H54 (cell line): ENCODE data around the gene SLC4A4.

Source experiments
- DNase-seq: peaks from one replicate; pipeline ENCODE4 v3.0.0; 2011; ENCODE audit warnings: low spot score, mixed read lengths; ENCODE audit not compliant: insufficient read length
- FAIRE-seq: peaks from 3 replicates; lab custom pipeline; 2011; peaks lifted over from hg19 to GRCh38; lab: Jason Lieb, UNC
- POLR2A ChIP-seq: IDR thresholded peaks from 2 replicates; pipeline ENCODE4 v1.6.1; 2011; ENCODE audit warnings: low read depth, mild to moderate bottlenecking, low read length

SLC4A4 gene

DNA sequence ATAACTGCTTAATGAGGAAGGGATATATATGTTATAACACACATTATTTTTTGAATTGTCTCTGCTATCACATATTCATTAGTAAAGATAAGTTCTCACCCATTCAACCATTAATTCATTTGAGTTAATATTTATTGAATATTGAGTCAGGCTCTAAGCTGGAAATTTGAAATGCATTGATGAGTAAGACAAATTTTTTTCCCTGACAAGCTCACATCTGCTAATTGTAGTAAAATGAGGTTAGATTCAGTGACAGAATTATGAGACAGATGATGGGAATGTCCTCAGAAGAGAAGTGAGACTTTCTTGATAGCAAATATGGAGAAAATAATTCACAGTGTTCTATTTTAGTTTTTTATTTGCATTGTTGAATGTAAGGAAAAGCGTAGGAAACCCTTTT is 194.3 kb downstream of the SLC4A4 start:
- FAIRE-seq (no peak), DNase-seq (no peak)

DNA sequence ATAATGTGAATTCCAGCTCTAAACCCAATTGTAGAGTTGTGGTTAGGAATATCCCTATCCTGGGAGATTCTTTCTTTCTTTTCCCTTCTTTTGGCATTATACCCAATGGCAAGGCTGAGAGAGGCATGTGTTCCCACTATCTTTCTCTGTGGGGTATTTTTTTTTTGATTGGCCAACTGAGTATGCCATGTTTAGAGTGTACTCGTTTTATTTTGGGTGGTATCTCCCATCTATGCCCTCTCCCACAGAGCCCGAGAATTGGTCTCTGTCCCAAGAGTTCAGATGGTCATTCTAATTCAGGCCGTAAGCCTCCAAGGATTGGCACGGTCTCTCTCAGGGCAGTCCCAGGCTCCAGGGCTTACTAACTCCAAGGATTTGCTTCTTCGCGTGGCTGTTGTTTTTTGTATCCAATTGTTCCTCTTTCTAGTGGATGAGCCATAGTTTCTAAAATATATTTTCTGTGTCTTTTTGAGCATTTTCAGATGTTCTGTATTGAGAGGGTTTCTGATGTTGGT is 198.8 kb downstream of the SLC4A4 start:
- FAIRE-seq: no peak
- no peak for TF ChIP-seq POLR2A
- DNase-seq: no peak

More for the DNA sequence above, 194.3 kb downstream of the SLC4A4 start:
- TF ChIP-seq POLR2A: no peak

DNA sequence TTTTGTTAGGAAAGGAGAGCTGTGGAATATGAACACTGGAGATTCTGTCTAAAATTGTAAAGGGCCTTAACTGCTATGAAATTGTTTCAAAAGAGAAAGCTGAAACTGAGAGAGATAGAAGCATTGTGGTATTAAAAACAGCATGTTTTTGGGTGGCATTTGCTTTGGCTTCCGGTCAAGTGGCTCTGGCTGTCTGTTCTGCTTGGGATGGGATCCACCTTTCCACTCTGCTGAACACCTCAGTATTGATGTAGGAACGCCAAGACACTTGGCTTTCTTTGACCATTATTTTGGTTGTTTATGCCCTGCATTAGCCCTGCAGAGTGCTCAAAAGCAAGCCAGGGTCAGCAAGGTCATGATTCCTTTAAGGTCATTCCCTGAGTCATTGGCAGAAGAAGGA is 199.7 kb downstream of the SLC4A4 start:
- DNase-seq: no peak
- no peak for FAIRE-seq
- no peak for TF ChIP-seq POLR2A

DNA sequence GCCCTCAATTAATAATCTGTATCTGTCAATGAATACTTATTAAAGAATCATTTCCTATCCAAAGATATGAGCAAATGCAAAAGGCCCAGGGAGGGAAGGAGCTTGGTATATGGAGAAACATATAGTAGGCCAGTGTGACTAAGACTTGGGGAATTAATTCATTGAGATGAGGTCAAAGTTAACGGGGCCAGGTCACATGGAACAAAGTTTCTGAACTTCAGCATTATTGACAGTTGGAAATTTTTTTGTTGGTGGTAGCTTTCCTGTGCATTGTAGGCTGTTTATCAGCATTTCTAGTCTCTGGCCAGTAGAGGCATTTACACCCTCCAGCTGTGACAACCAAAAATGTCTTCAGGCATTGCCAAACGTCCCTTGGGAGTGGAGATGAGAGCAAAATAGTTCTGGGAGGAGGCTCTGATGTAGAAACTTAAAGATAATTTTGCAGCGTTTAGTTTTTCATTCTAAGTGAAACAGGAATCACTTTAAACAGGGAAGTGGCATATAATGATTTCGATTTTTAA is 202.0 kb downstream of the SLC4A4 start:
- FAIRE-seq (no peak), DNase-seq (no peak)
- no peak for TF ChIP-seq POLR2A

DNA sequence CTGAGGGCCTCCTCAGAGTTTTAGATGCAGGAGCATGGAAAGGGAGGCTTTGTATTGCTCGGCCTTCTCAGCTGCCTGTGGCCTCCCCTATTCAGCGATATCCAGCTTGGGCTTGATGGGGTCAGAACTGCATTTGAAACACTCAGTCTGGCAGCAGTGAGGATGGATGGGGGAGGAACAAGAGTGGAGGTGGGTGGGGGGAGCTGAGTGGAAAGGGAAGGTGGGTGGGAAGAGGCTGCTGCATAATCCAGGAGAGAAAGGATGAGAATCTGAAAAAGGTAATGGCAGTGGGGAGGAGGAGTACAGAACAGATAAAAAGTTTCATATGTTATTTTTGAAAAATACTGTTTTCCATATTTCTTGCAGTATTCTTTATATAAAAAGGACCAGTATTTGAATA is 202.7 kb downstream of the SLC4A4 start:
- TF ChIP-seq POLR2A: no peak
- FAIRE-seq (no peak), DNase-seq (no peak)

DNA sequence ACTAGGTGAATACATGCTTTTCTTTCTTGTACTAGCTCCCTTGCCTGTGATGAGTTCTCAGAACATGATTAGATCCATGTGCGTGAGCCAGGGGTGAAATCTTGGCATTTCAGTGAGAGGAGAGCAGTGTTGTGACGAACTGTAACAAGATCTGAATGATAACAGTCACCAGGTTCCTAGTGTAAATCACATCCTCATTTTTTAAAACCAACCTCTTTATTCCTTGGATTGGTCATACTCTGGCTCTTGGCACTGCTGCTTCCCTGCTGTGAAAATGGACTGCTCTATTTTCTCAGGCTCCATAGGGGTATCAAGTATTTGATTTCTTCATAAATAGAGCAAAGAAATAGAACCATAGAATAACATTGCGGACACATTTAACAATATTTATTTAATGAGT is 206.3 kb downstream of the SLC4A4 start:
- no peak for TF ChIP-seq POLR2A
- DNase-seq (no peak), FAIRE-seq (no peak)

DNA sequence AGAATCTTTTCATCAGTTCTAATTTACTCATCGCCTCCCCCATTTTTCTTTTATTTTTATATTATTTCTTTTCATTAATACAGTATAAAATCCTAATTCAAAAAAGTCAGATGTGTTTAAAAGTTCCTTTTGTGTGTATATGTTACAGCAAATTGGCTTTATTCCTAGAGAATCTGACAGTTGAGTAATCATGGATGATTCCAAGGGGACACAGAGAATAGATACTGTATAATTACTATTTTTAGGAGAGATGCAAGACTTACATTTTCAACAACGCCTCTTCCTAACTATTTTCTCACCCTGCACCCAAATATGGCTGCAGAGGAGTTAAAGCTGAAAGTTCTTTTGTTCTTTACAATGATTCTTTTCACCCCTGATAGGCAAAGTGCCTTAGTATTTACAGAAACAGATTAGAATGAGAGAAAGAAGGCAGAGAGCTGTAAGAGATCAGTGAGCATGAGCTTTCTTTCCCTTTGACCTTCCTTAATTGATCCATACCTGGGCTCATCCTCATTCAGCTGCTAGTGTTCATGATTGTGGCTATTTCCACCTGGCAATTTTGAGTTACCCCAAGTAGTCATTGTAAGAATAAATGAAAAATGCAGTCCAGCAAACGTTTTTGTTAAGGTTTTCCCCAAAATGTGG is 210.8 kb downstream of the SLC4A4 start:
- DNase-seq (no peak), FAIRE-seq (no peak)
- TF ChIP-seq POLR2A: no peak

DNA sequence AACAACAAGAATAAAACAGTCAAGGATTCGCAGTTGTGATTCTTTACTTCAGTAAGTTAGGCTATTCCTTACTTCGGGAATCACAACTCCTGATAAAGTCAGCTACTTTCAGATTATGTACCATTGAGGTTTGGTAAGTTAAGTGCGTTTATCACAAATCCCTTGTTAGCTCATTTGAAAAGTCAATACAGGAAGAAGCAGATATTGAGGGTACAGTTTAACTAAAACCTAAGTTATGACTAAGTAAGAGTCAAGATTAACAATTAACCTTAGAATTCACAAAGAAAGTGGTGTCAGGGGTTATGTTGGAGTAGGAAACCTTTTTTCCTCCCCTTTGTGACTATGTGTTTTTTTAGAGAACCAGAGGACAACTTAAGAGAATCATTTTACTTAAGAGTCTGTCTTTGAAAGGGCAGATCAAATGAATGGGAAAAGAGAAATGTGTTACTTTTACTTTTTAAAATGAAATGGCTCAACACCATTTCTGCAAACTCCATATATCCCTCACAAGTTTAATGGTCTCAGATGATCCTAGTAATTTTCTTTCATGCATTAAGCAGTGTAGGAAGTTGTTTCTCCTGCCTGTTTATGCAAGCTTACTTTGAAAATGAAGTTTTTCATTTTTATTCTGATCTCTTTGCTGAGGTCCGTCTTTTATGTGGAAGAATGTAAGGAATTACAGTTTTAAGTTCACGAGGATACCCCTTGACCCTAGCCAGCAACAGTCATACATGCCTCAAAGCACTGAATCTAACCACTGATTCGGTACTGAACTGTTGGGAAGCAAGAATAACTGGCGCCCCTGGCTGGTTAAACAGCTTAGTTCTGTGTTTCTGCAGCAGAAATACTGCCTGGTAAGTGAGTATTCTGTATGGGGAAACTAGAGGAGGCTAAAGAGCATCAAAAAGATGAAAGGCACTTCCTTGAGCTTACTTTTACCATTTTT is 211.7 kb downstream of the SLC4A4 start:
- DNase-seq (no peak), FAIRE-seq (no peak)
- TF ChIP-seq POLR2A: no peak

DNA sequence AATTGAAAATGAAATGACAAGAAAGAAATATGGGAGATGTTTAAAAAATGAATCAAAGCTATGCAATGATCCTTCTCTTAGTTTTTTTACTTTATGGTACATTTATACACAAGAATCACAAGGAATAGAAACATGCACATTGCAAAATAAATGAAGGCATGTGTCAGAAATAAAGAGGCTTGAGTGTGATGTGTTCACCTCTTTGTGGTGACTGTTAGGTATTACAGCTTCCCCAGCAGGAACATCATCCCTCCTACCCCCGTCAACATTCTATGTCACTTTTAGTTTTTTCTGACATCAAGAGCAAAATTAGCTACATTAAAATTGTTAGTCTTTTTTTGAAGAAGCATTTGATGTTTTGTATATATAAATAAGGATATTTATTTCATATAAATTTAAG is 214.8 kb downstream of the SLC4A4 start:
- DNase-seq: no peak
- no peak for FAIRE-seq
- TF ChIP-seq POLR2A: no peak

DNA sequence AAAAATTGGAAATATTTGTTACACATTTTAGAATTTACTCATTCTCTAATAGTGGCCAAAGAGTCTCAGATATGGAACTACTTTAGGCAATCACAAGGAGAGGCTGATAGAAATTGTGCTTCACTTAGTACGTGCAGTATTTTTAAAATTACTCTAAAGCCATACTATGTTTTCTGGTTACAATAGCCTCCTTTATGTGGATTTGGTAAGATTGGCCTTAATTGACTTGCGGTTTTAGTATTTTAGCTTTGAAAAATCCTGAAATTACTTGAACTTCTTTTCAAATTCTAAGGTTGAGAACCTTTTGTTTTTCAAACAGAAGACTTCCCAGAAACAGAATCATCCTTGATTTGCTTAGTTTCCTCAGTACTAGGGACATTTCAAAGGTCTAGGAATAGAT is 215.2 kb downstream of the SLC4A4 start:
- TF ChIP-seq POLR2A: no peak
- DNase-seq (no peak), FAIRE-seq (no peak)

DNA sequence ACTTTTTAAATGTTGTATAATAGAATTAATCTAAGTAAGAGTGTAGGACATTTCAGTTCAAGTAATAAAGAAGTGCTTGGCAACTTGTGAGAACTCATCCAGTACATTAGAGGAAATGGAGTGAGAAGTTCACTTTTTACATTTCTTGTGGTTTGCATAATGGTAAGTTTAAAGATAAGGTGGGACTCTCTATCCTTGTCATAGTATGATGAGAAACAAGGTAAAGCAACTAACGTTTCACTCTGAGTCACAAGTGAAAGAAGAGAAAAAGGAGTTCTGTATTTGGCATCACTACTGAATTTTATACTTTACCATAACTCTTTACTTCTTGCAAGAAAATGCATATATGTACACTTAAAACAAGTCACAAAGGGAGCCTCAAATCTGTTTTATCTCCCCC is 219.4 kb downstream of the SLC4A4 start:
- TF ChIP-seq POLR2A: no peak
- no peak for DNase-seq
- no peak for FAIRE-seq

DNA sequence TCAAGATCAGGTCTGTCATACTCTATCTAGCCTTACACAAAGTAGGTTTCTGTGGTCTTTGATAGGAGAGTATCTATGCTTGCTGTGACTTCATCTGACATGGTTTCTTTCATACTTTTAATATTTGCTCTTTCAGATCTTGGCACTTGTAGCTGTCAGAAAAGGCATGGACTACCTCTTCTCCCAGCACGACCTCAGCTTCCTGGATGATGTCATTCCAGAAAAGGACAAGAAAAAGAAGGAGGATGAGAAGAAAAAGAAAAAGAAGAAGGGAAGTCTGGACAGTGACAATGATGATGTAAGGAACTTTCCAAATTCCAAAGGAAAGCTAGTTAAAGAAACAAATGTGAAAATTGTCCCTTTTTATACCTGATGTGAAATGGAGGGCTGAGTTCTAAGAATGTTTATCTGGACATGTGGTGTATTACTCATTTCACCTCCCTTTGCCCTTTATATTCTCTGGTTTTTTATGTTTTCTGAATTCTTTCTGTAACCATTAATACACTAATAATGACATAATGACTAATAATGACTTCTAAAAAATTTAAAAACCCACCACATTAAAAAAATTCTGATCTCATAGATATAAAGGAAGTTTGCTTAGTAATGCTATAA is 221.2 kb downstream of the SLC4A4 start:
- no peak for TF ChIP-seq POLR2A
- no peak for FAIRE-seq
- DNase-seq: no peak

DNA sequence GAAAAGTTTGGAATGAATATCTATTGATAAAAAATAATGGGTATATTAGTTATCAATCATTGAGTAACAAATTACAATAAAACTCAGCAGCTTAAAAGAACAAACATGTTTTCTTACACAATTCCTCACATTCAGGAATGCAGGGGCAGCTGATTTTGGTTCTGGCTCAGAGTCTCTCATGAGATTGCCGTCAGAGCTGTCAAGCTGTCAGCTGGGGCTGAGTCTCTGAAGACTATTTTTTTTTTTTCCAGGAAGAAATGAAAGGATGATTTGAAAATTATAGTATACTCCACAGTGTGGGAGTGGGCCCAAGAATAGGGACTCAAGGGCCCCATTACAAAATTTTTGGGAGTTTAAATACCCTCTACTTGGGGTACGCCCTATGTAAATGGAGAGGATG is 226.0 kb downstream of the SLC4A4 start:
- DNase-seq (no peak), FAIRE-seq (no peak)
- TF ChIP-seq POLR2A: no peak

DNA sequence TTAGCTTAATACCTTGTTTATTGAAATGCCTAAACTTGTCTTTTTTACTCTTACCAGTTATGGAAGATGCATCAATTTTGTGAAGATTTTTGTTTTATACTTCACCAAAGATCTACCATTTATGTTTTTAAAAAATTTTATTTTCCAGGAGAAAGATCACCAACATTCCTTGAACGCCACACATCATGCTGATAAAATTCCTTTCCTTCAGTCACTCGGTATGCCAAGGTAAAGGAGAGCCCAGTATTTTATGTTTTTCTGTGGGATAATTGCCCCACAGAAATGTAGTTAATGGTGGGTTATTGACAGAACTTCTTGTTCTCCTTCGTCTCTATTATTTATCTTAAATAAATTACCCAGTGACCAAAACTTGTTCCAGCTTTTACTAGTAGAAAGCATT is 228.0 kb downstream of the SLC4A4 start:
- no peak for DNase-seq

More for the DNA sequence above, 228.0 kb downstream of the SLC4A4 start:
- FAIRE-seq: no peak
- TF ChIP-seq POLR2A: no peak
